HCT116 (cell line): ENCODE data around the gene OLA1. TPM values are rescaled to one million over a fixed set of nuclear protein-coding genes. Genes with fewer than 3 reads are reported as not detected.

Experiments used
- ATAC-seq: fragments of 200-7000 bp; cut with Tn5 transposase; 2 replicates; pipeline ENCODE4 v1.9.1; 2020; ENCODE audit warnings: mild to moderate bottlenecking, moderate library complexity
- BruUV-seq: library from RNA; stranded (reverse); fragments of 400-500 nt; replicated peaks from 2 replicates; lab custom pipeline; 2021; lab: Mats Ljungman, UMichigan
- CTCF ChIA-PET: fragments of 300-600 bp; sonication (Branson Sonifier 250); formaldehyde crosslinking; loops from one replicate; lab custom pipeline; 2021; ENCODE audit warnings: antibody characterized with exemption; lab: Charles Lee
- POLR2A ChIA-PET: fragments of 300-600, 350-600 bp; sonication (Branson Sonifier 250); formaldehyde crosslinking; loops from one replicate; lab custom pipeline; 2021; ENCODE audit warnings: antibody characterized with exemption; lab: Charles Lee
- RAD21 ChIA-PET, 2 experiments: fragments of 300-600 bp; sonication (Branson Sonifier 250); formaldehyde crosslinking; loops; one replicate each; lab custom pipeline; 2023; ENCODE audit warnings: low total read pairs in 2 of 2; ENCODE audit not compliant: uncharacterized antibody in 2 of 2, unreplicated experiment in 2 of 2, low non-redundant PET in 1 of 2; lab: Charles Lee
- DNase-seq: peaks from one replicate; pipeline ENCODE4 v3.0.0-alpha.2; 2010; ENCODE audit warnings: low read depth, low spot score
- H2AFZ ChIP-seq: fragments of 200-600 bp; shearing (Covaris generic), sonication (generic); 2 replicates; pipeline ENCODE4 v1.6.1; 2017; ENCODE audit warnings: low read depth, mixed run types, mixed read lengths, antibody characterized with exemption, low read length; ENCODE audit not compliant: poor library complexity, severe bottlenecking
- H3K27ac ChIP-seq: 2 replicates; pipeline ENCODE4 v1.5.1; 2012; ENCODE audit warnings: low read depth, low read length
- H3K27me3 ChIP-seq: fragments of 200-600 bp; sonication (generic); 2 replicates; pipeline ENCODE4 v1.6.1; 2016; ENCODE audit warnings: mixed run types, low read length, mixed read lengths; ENCODE audit not compliant: insufficient read depth
- H3K36me3 ChIP-seq, 2 experiments: fragments of 200-500 bp in 1 of 2; fragments of 200-600 bp in 1 of 2; sonication (Bioruptor generic) in 1 of 2; sonication (generic) in 1 of 2; 2 replicates each; pipeline versions ENCODE4 v1.5.1 to v1.6.1; 2014 to 2016; ENCODE audit warnings: low read length in 2 of 2, inconsistent platforms in 1 of 2, mixed read lengths in 1 of 2, mixed run types in 1 of 2; ENCODE audit not compliant: insufficient read depth in 2 of 2, control insufficient read depth in 1 of 2
- H3K4me1 ChIP-seq, 2 experiments: fragments of 200-600 bp in 1 of 2; sonication (generic) in 1 of 2; 2 replicates each; pipeline versions ENCODE4 v1.5.1 to v1.6.1; 2012 to 2017; ENCODE audit warnings: low read length in 2 of 2, inconsistent platforms in 1 of 2, mild to moderate bottlenecking in 1 of 2, mixed read lengths in 1 of 2, mixed run types in 1 of 2, moderate library complexity in 1 of 2; ENCODE audit not compliant: insufficient read depth in 2 of 2, control insufficient read depth in 1 of 2
- H3K4me2 ChIP-seq: fragments of 200-600 bp; sonication (generic); 2 replicates; pipeline ENCODE4 v1.6.1; 2017; ENCODE audit warnings: mixed run types, low read length, mixed read lengths
- H3K4me3 ChIP-seq, 2 experiments: fragments of 200-600 bp in 1 of 2; sonication (generic) in 1 of 2; replicated peaks in 1 of 2; 2 replicates each; pipeline ENCODE4 v1.5.1; 2011 to 2016; ENCODE audit warnings: low read length in 2 of 2, control low read depth in 1 of 2, low read depth in 1 of 2, mild to moderate bottlenecking in 1 of 2, mixed read lengths in 1 of 2, mixed run types in 1 of 2
- H3K79me2 ChIP-seq: fragments of 200-600 bp; sonication (generic); 2 replicates; pipeline ENCODE4 v1.6.1; 2017; ENCODE audit warnings: mild to moderate bottlenecking, mixed run types, low read length, moderate library complexity, mixed read lengths; ENCODE audit not compliant: insufficient read depth
- H3K9ac ChIP-seq: fragments of 200-600 bp; sonication (generic); 2 replicates; pipeline ENCODE4 v1.6.1; 2016; ENCODE audit warnings: low read length, mixed read lengths
- H3K9me2 ChIP-seq: fragments of 200-600 bp; sonication (generic), shearing (Covaris generic); 2 replicates; pipeline ENCODE4 v1.6.1; 2017; ENCODE audit warnings: mixed run types, mild to moderate bottlenecking, moderate library complexity; ENCODE audit not compliant: insufficient read depth
- H3K9me3 ChIP-seq, 2 experiments: fragments of 200-500 bp in 1 of 2; fragments of 200-600 bp in 1 of 2; sonication (Bioruptor generic) in 1 of 2; sonication (generic) in 1 of 2; 2 replicates each; pipeline ENCODE4 v1.6.1; 2014 to 2017; ENCODE audit warnings: low read length in 2 of 2, mixed read lengths in 2 of 2, inconsistent platforms in 1 of 2, low read depth in 1 of 2, mild to moderate bottlenecking in 1 of 2, mixed run types in 1 of 2, moderate library complexity in 1 of 2; ENCODE audit not compliant: control insufficient read depth in 1 of 2, insufficient read depth in 1 of 2
- H4K20me1 ChIP-seq: fragments of 200-600 bp; sonication (generic), shearing (Covaris generic); 2 replicates; pipeline ENCODE4 v1.6.1; 2017; ENCODE audit warnings: mixed run types, mild to moderate bottlenecking, moderate library complexity; ENCODE audit not compliant: insufficient read depth
- CTCF ChIP-seq, 3 experiments: fragments of 200-600 bp in 1 of 3; sonication (generic) in 1 of 3; IDR thresholded peaks in 2 of 3; conservative IDR thresholded peaks in 1 of 3; 2 replicates each; pipeline ENCODE4 v1.5.1; 2012 to 2017; ENCODE audit warnings: low read depth in 2 of 3, low read length in 2 of 3, antibody characterized with exemption in 1 of 3, borderline replicate concordance in 1 of 3, control low read depth in 1 of 3, mild to moderate bottlenecking in 1 of 3, mixed read lengths in 1 of 3, mixed run types in 1 of 3, moderate library complexity in 1 of 3; ENCODE audit not compliant: insufficient read depth in 1 of 3
- EZH2 ChIP-seq: fragments of 200-600 bp; sonication (generic); IDR thresholded peaks from 2 replicates; pipeline ENCODE4 v1.6.1; 2017; ENCODE audit warnings: antibody characterized with exemption, mixed run types
- RAD21 ChIP-seq: IDR thresholded peaks from 2 replicates; pipeline ENCODE4 v1.6.1; 2012; ENCODE audit warnings: low read depth, mild to moderate bottlenecking
- ZBTB33 ChIP-seq: IDR thresholded peaks from 2 replicates; pipeline ENCODE4 v1.6.1; 2011; ENCODE audit warnings: mild to moderate bottlenecking, low read length, moderate library complexity; ENCODE audit not compliant: insufficient replicate concordance; ENCODE audit errors: extremely low read depth
- intact Hi-C: fragments of 100-400 bp; cut with micrococcal nuclease; formaldehyde crosslinking; loops from 2 replicates; pipeline ENCODE4 v1.10.0; 2022
- total RNA-seq: library from RNA; stranded (reverse); gene quantifications from one replicate; pipeline ENCODE4 v1.2.1, GENCODE V29; 2021; ENCODE audit not compliant: unreplicated experiment

Gene OLA1
- total RNA-seq, 1 experiment from 2014 or later, result 219 TPM

- ATAC-seq (peak; percentile 73), DNase-seq (no peak)
- intact Hi-C loops, result no loop called here
Observed at GRCh38 chr2:174180165-174180724, 68.1 kb downstream of the OLA1 start.

More at GRCh38 chr2:174180165-174180724, 68.1 kb downstream of the OLA1 start:
- POLR2A ChIA-PET, result no interaction called here
- Histone ChIP-seq H3K79me2 (peaks cover 94% of the 10 kb centered on the region), H3K9me2 (no peaks in the 10 kb centered on the region), H3K4me1 (no peaks in the 10 kb centered on the region), H3K9me3 (0 out of 4 replicates have a peak, but pooled peaks cover 0 to 4% of the 10 kb centered on the region in 2 experiments), H4K20me1 (peaks cover 5% of the 10 kb centered on the region; the same call in 1 of the 2 replicates), H2AFZ (no peak overlapping the region), H3K27me3 (no peaks in the 10 kb centered on the region), H3K27ac (no peak overlapping the region), H3K4me3 (no peak overlapping the region)
- RAD21 ChIA-PET, result no interaction called here
- CTCF ChIA-PET, result interaction anchor here (1.2 kb wide), 1 partner anchor 161 kb away, joined by 3 read pairs; no protein-coding TSS in a partner anchor
- TF ChIP-seq RAD21 (peak; percentile 20; the same call in 1 of the 2 replicates), CTCF (IDR thresholded peaks at IDR 0.05 in 2 of 3, conservative IDR thresholded peaks at IDR 0.05 in 1 of 3; ENCODE audit: borderline replicate concordance in 1 of 3, insufficient read depth in 1 of 3, low read depth in 2 of 3, low read length in 2 of 3) (peak; percentile 7 to 30 (median 26); a peak in 3 of 6 replicates), EZH2 (no peak), ZBTB33 (no peak)
- TF ChIP-seq, all 23 proteins: peak for 2
- H3K9ac ChIP-seq, result no peak overlapping the region
- BruUV-seq, result no TSS peak
- H3K36me3 ChIP-seq, result no peaks in the 10 kb centered on the region
- H3K4me2 ChIP-seq, result no peak overlapping the region
